Testis (tissue), 2 donors: ENCODE results near the gene RNF227.

Experiments used
- CTCF ChIP-seq, 3 experiments: fragments of 450-650 bp in 2 of 3; fragments of 200-600 bp in 1 of 3; sonication (generic) in 1 of 3; IDR thresholded peaks; one replicate each; pipeline ENCODE4 v1.5.1; 2016 to 2019; ENCODE audit warnings: antibody characterized with exemption in 3 of 3, mild to moderate bottlenecking in 2 of 3, moderate library complexity in 1 of 3
- POLR2A ChIP-seq: fragments of 450-650 bp; IDR thresholded peaks from one replicate; pipeline ENCODE4 v1.6.1; 2017; ENCODE audit warnings: antibody characterized with exemption, mild to moderate bottlenecking, moderate library complexity

DNA sequence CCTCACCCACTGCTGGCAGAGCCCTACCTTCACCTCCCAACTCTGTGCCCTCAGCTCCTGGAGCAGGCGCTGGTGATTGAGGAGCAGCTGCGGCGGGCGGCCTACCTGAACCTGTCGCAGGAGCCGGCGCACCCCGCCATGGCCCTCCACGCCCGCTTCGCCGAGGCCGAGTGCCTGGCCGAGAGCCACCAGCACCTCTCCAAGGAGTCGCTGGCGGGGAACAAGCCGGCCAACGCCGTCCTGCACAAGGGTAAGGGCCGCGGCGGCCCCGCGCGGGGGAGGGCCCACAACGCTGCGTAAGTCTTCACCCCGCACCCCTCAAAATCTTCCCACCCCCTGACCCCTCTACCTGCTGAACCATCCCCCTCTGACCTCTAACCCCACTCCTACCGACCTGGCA, 7.0 kb downstream of the RNF227 start:
- TF ChIP-seq CTCF (IDR thresholded peaks at IDR 0.05) (no peak), POLR2A (no peak)
